Fibroblast of villous mesenchyme (primary cell): ENCODE measurements around the gene PRMT3. TPM values are rescaled to one million over a fixed set of nuclear protein-coding genes. Genes with fewer than 3 reads are reported as not detected.

Source experiments
- DNase-seq: peaks from one replicate; pipeline ENCODE4 v3.0.0-alpha.2; 2010; ENCODE audit warnings: low read depth
- H3K4me3 ChIP-seq: 2 replicates; pipeline ENCODE4 v1.5.1; 2011; ENCODE audit warnings: low read depth, mild to moderate bottlenecking, low read length
- total RNA-seq: library from RNA; depleted of rRNA; stranded (reverse); fragments of >200 nt; gene quantifications from 2 replicates; pipeline ENCODE4 v1.2.3, GENCODE V29; 2012
- TF ChIP-seq, protein P1 (sequence below): IDR thresholded peaks from 2 replicates; pipeline ENCODE4 v1.5.1; 2012; ENCODE audit warnings: low read depth, mild to moderate bottlenecking, low read length; ENCODE audit not compliant: insufficient read depth

The PRMT3 gene
- total RNA-seq, 1 donor, result 13.0 TPM

DNA sequence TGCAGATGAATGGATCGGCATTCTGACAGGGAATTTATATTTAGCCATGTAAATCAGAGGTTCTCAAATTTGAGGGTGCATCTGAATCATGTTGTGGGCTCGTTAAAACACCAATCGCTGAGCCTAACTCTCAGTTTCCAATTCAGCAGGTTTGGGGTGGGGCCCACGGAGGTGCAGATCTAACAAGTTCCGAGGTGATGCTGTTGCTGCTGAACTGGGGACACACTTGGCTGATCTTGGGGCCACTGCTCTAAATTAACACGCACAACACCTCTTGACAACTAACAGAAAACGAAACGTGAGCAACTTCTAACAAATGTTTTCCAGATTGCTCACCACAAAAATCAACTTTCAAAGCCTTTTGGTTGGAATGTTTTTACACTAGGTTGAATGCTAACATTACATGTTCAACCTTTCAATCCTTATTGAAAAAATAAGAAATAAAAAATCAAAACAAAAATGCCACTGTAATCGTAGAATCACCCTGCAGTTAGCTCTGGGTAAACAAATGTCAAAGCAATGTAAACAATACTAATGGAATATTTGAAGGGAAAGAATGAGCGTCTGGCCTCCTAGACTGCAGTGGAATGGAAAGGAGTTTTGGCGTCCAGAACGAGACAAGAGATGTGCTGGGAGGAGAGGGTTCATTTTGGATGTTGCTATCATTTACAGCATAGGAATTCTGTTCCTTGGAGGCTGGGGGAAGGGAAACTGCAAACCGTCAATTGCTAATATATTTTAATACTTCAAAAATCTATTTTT, 143.6 kb downstream of the PRMT3 start:
- TF ChIP-seq, protein P1, sequence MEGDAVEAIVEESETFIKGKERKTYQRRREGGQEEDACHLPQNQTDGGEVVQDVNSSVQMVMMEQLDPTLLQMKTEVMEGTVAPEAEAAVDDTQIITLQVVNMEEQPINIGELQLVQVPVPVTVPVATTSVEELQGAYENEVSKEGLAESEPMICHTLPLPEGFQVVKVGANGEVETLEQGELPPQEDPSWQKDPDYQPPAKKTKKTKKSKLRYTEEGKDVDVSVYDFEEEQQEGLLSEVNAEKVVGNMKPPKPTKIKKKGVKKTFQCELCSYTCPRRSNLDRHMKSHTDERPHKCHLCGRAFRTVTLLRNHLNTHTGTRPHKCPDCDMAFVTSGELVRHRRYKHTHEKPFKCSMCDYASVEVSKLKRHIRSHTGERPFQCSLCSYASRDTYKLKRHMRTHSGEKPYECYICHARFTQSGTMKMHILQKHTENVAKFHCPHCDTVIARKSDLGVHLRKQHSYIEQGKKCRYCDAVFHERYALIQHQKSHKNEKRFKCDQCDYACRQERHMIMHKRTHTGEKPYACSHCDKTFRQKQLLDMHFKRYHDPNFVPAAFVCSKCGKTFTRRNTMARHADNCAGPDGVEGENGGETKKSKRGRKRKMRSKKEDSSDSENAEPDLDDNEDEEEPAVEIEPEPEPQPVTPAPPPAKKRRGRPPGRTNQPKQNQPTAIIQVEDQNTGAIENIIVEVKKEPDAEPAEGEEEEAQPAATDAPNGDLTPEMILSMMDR, result no peak
- H3K4me3 ChIP-seq, result no peak overlapping the region
- peak; percentile 12 for DNase-seq

DNA sequence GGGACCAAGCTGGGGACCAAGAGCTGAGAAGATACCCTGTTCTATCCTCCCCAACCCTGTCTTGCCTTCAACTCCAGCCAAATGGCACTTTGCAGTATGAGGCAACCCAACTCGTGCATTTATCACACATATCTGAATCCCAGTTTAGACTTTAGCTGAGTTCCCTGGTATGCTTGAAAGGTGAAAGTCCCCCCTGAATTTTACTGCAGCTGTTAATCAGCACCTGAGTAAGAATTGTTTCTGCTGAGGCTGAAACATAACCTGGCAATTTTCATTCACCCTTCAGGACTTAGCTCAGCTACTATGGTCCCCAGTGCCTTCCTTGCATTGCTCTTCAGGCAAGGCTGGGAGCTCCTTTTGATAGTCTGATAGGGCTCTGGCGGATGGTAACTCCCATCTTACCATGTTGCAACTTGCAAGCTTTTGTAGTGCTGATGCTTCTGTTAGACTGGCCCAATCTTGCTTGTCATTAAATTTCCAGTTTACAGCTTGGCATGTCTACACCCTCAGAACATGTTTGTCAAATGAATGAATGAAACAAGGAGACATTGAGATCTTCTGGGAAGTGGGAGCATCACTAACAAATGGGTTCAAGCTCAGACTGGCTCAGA, 147.9 kb downstream of the PRMT3 start:
- no peak overlapping the region for H3K4me3 ChIP-seq
- TF ChIP-seq, protein P1, result no peak
- no peak for DNase-seq

- no peak overlapping the region for H3K4me3 ChIP-seq
- DNase-seq, result no peak
- TF ChIP-seq, protein P1, result no peak
Measured at GRCh38 chr11:20536365-20536764, 148.8 kb downstream of the PRMT3 start.

DNA sequence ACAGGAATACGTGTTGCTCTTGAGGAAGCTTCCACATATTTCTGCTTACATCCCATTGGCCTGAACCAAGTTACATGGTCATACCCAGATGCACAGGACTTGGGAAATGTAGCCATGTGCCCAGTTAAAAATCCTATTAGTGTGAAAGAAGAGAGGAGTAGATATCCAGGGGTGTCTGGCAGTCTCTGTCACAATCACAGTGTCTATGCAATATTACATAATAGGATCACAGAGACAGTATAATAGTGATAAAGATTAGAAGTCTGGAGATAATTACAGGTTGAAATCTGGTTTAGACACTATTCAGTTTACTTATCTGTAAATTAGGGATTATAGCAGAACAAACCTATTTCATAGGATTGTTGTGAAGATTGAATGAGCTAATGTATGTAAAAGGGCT, 149.3 kb downstream of the PRMT3 start:
- H3K4me3 ChIP-seq, result no peak overlapping the region
- TF ChIP-seq, protein P1, result no peak
- no peak for DNase-seq

DNA sequence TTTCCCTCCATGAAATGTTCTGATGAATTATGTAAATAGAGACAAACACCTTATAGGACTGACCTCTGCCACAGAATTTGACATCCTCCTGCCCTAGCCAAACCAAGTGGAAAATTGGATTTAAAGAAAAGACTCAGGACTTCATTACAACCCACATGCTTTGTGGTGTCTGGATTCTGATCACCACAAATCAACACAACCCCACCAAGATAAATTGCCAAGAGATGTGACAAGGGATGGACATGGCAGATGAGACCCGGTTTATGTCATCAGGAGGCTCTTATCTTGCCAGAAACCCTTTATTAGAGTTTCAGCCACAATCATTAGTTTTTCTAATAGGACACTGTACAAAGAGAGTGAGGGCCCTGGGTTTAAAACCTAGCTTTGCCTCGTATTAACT, 154.0 kb downstream of the PRMT3 start:
- no peak for DNase-seq
- TF ChIP-seq, protein P1, result no peak
- H3K4me3 ChIP-seq, result no peak overlapping the region

- TF ChIP-seq, protein P1, result no peak
- no peak for DNase-seq
- H3K4me3 ChIP-seq, result no peak overlapping the region
Measured at GRCh38 chr11:20544603-20545237, 157.2 kb downstream of the PRMT3 start.
